Measurements from ENCODE around the gene NRG3. TPM values are rescaled to one million over a fixed set of nuclear protein-coding genes. Genes with fewer than 3 reads are reported as not detected.

The NRG3 gene
- total and polyA plus RNA-seq, 5 donors: 0.23 to 3.4 (median 1.4) TPM

GRCh38 chr10:82866424-82867020 lies 991.5 kb downstream of the NRG3 start:
- 73% methylated on average over 6 of the region's 6 CpGs for WGBS
- Histone ChIP-seq H3K4me3 (ENCODE audit: low read length) (no peak overlapping the region), H3K27ac (ENCODE audit: low read length) (no peak overlapping the region), H3K9me3 (ENCODE audit: control insufficient read depth, low read length) (no peaks in the 10 kb centered on the region), H3K4me1 (ENCODE audit: control insufficient read depth, insufficient read depth, low read length) (no peaks in the 10 kb centered on the region), H3K27me3 (ENCODE audit: control insufficient read depth, insufficient read depth) (no peaks in the 10 kb centered on the region)
- intact Hi-C loops (cut with DNase I): no loop called here
- ATAC-seq: no peak
- DNase-seq: no peak

- no peak overlapping the region for H3K4me3 ChIP-seq (ENCODE audit: low read length)
- DNase-seq: no peak
- intact Hi-C loops (cut with DNase I): no loop called here
- H3K27me3 ChIP-seq (ENCODE audit: control insufficient read depth, insufficient read depth): no peaks in the 10 kb centered on the region
- no peak overlapping the region for H3K27ac ChIP-seq (ENCODE audit: low read length)
- no peak for ATAC-seq
- 83% methylated on average over 3 of the region's 3 CpGs for WGBS
- no peaks in the 10 kb centered on the region for H3K9me3 ChIP-seq (ENCODE audit: control insufficient read depth, low read length)
- no peaks in the 10 kb centered on the region for H3K4me1 ChIP-seq (ENCODE audit: control insufficient read depth, insufficient read depth, low read length)
Observed at GRCh38 chr10:82867056-82867455, 992.1 kb downstream of the NRG3 start.

GRCh38 chr10:82874671-82875070 lies 999.7 kb downstream of the NRG3 start:
- Histone ChIP-seq H3K27me3 (ENCODE audit: control insufficient read depth, insufficient read depth) (no peaks in the 10 kb centered on the region), H3K4me1 (ENCODE audit: control insufficient read depth, insufficient read depth, low read length) (no peaks in the 10 kb centered on the region), H3K4me3 (ENCODE audit: low read length) (no peak overlapping the region), H3K27ac (ENCODE audit: low read length) (no peak overlapping the region), H3K9me3 (ENCODE audit: control insufficient read depth, low read length) (no peaks in the 10 kb centered on the region)
- WGBS: 94% methylated on average over 1 of the region's 1 CpG
- DNase-seq (no peak), ATAC-seq (no peak)
- intact Hi-C loops (cut with DNase I): no loop called here

- intact Hi-C loops (cut with DNase I): no loop called here
- H3K27me3 ChIP-seq (ENCODE audit: control insufficient read depth, insufficient read depth): no peaks in the 10 kb centered on the region
- no peaks in the 10 kb centered on the region for H3K4me1 ChIP-seq (ENCODE audit: control insufficient read depth, insufficient read depth, low read length)
- 46% methylated on average over 2 of the region's 2 CpGs for WGBS
- ATAC-seq (no peak), DNase-seq (no peak)
- no peak overlapping the region for H3K4me3 ChIP-seq (ENCODE audit: low read length)
- no peaks in the 10 kb centered on the region for H3K9me3 ChIP-seq (ENCODE audit: control insufficient read depth, low read length)
- no peak overlapping the region for H3K27ac ChIP-seq (ENCODE audit: low read length)
Observed at GRCh38 chr10:82880776-82881290, 1005.8 kb downstream of the NRG3 start.

GRCh38 chr10:82882722-82883121 lies 1007.7 kb downstream of the NRG3 start:
- intact Hi-C loops (cut with DNase I): no loop called here
- Histone ChIP-seq H3K4me1 (ENCODE audit: control insufficient read depth, insufficient read depth, low read length) (no peaks in the 10 kb centered on the region), H3K4me3 (ENCODE audit: low read length) (no peak overlapping the region), H3K27ac (ENCODE audit: low read length) (no peak overlapping the region), H3K9me3 (ENCODE audit: control insufficient read depth, low read length) (no peaks in the 10 kb centered on the region), H3K27me3 (ENCODE audit: control insufficient read depth, insufficient read depth) (no peaks in the 10 kb centered on the region)
- ATAC-seq (no peak), DNase-seq (no peak)
- 82% methylated on average over 1 of the region's 1 CpG for WGBS

GRCh38 chr10:82883603-82884002 lies 1008.6 kb downstream of the NRG3 start:
- no peaks in the 10 kb centered on the region for H3K9me3 ChIP-seq (ENCODE audit: control insufficient read depth, low read length)
- WGBS: 33% methylated on average over 1 of the region's 1 CpG
- intact Hi-C loops (cut with DNase I): no loop called here
- DNase-seq (no peak), ATAC-seq (no peak)
- H3K4me3 ChIP-seq (ENCODE audit: low read length): no peak overlapping the region
- H3K4me1 ChIP-seq (ENCODE audit: control insufficient read depth, insufficient read depth, low read length): no peaks in the 10 kb centered on the region
- no peaks in the 10 kb centered on the region for H3K27me3 ChIP-seq (ENCODE audit: control insufficient read depth, insufficient read depth)
- no peak overlapping the region for H3K27ac ChIP-seq (ENCODE audit: low read length)

- H3K27me3 ChIP-seq (ENCODE audit: control insufficient read depth, insufficient read depth): no peaks in the 10 kb centered on the region
- no peak overlapping the region for H3K27ac ChIP-seq (ENCODE audit: low read length)
- ATAC-seq: no peak
- H3K9me3 ChIP-seq (ENCODE audit: control insufficient read depth, low read length): no peaks in the 10 kb centered on the region
- no peaks in the 10 kb centered on the region for H3K4me1 ChIP-seq (ENCODE audit: control insufficient read depth, insufficient read depth, low read length)
- DNase-seq: no peak
- WGBS: 78% methylated on average over 1 of the region's 1 CpG
- intact Hi-C loops (cut with DNase I): no loop called here
- no peak overlapping the region for H3K4me3 ChIP-seq (ENCODE audit: low read length)
Observed at GRCh38 chr10:82887488-82887887, 1012.5 kb downstream of the NRG3 start.

GRCh38 chr10:82888809-82889455 lies 1013.9 kb downstream of the NRG3 start:
- Histone ChIP-seq H3K27me3 (ENCODE audit: control insufficient read depth, insufficient read depth) (no peaks in the 10 kb centered on the region), H3K4me3 (ENCODE audit: low read length) (no peak overlapping the region), H3K9me3 (ENCODE audit: control insufficient read depth, low read length) (no peaks in the 10 kb centered on the region), H3K4me1 (ENCODE audit: control insufficient read depth, insufficient read depth, low read length) (no peaks in the 10 kb centered on the region), H3K27ac (ENCODE audit: low read length) (no peak overlapping the region)
- WGBS: 68% methylated on average over 10 of the region's 10 CpGs
- DNase-seq: no peak
- intact Hi-C loops (cut with DNase I): no loop called here
- ATAC-seq: no peak

- no peak overlapping the region for H3K4me3 ChIP-seq (ENCODE audit: low read length)
- no peaks in the 10 kb centered on the region for H3K9me3 ChIP-seq (ENCODE audit: control insufficient read depth, low read length)
- ATAC-seq (no peak), DNase-seq (no peak)
- H3K27me3 ChIP-seq (ENCODE audit: control insufficient read depth, insufficient read depth): no peaks in the 10 kb centered on the region
- no peaks in the 10 kb centered on the region for H3K4me1 ChIP-seq (ENCODE audit: control insufficient read depth, insufficient read depth, low read length)
- intact Hi-C loops (cut with DNase I): no loop called here
- no peak overlapping the region for H3K27ac ChIP-seq (ENCODE audit: low read length)
- whole genome bisulfite sequencing: 54% methylated on average over 2 of the region's 2 CpGs
Observed at GRCh38 chr10:82889728-82890127, 1014.7 kb downstream of the NRG3 start.

GRCh38 chr10:82890573-82890972 lies 1015.6 kb downstream of the NRG3 start:
- no peaks in the 10 kb centered on the region for H3K9me3 ChIP-seq (ENCODE audit: control insufficient read depth, low read length)
- DNase-seq (no peak), ATAC-seq (no peak)
- intact Hi-C loops (cut with DNase I): no loop called here
- 85% methylated on average over 5 of the region's 5 CpGs for WGBS
- H3K4me3 ChIP-seq (ENCODE audit: low read length): no peak overlapping the region
- no peak overlapping the region for H3K27ac ChIP-seq (ENCODE audit: low read length)
- H3K4me1 ChIP-seq (ENCODE audit: control insufficient read depth, insufficient read depth, low read length): no peaks in the 10 kb centered on the region
- no peaks in the 10 kb centered on the region for H3K27me3 ChIP-seq (ENCODE audit: control insufficient read depth, insufficient read depth)

GRCh38 chr10:82908096-82908495 lies 1033.1 kb downstream of the NRG3 start:
- H3K27ac ChIP-seq (ENCODE audit: low read length): no peak overlapping the region
- no peaks in the 10 kb centered on the region for H3K27me3 ChIP-seq (ENCODE audit: control insufficient read depth, insufficient read depth)
- H3K4me3 ChIP-seq (ENCODE audit: low read length): no peak overlapping the region
- whole genome bisulfite sequencing: 94% methylated on average over 1 of the region's 1 CpG
- no peak for DNase-seq
- no peaks in the 10 kb centered on the region for H3K4me1 ChIP-seq (ENCODE audit: control insufficient read depth, insufficient read depth, low read length)
- no peaks in the 10 kb centered on the region for H3K9me3 ChIP-seq (ENCODE audit: control insufficient read depth, low read length)
- ATAC-seq: no peak
- intact Hi-C loops (cut with DNase I): no loop called here
